ENCODE data around the gene NR1H2. TPM values are rescaled to one million over a fixed set of nuclear protein-coding genes. Genes with fewer than 3 reads are reported as not detected.

Gene NR1H2
- total and polyA plus RNA-seq, 2 experiments from 2014 or later: 32.9 to 70.2 TPM

GRCh38 chr19:50328873-50329145, 47.4 kb upstream of the NR1H2 start:
- no peak overlapping the region for H2AFZ ChIP-seq
- DNase-seq (ENCODE audit: low spot score): no peak
- H4K20me1 ChIP-seq (replicated peaks; ENCODE audit: insufficient read depth): peaks cover 17% of the 10 kb centered on the region; the same call in 1 of the 2 replicates
- TF ChIP-seq REST (IDR thresholded peaks at IDR 0.05; ENCODE audit: unreplicated experiment) (no peak), NANOG (IDR thresholded peaks at IDR 0.05; ENCODE audit: borderline replicate concordance) (no peak), STAT1 (IDR thresholded peaks at IDR 0.05; ENCODE audit: unreplicated experiment) (no peak), EZH2phosphoT487 (IDR thresholded peaks at IDR 0.05; ENCODE audit: unreplicated experiment) (no peak), POLR2AphosphoS5 (IDR thresholded peaks at IDR 0.05; ENCODE audit: low read depth) (0 out of 2 replicates have a peak, but pooled peaks have one; percentile 28), ZNF462 (CRISPR knock-in tag; IDR thresholded peaks at IDR 0.05) (no peak), ETS1 (IDR thresholded peaks at IDR 0.05) (no peak), EZH2 (IDR thresholded peaks at IDR 0.05; ENCODE audit: low read depth, unreplicated experiment) (no peak)
- H3K4me3 ChIP-seq: no peak overlapping the region; the same call in 1 of the 2 replicates
- Mint-ChIP-seq H3K9me3 (peaks cover 80% of the 10 kb centered on the region), H3K27ac (no peak overlapping the region), H3K27me3 (ENCODE audit: insufficient read depth, low read depth, poor library complexity) (peaks cover 22% of the 10 kb centered on the region), H3K4me3 (no peak overlapping the region), H3K36me3 (ENCODE audit: low read depth) (peaks cover 52% of the 10 kb centered on the region), H3K4me1 (no peaks in the 10 kb centered on the region)
- no peak for ATAC-seq
- H3K27me3 ChIP-seq (ENCODE audit: insufficient read depth): peaks cover 25% of the 10 kb centered on the region
- H3F3A ChIP-seq (replicated peaks; ENCODE audit: low read depth): peaks cover 24% of the 10 kb centered on the region
- H3K36me3 ChIP-seq (ENCODE audit: insufficient read depth): no peaks in the 10 kb centered on the region
- H3K4me1 ChIP-seq (ENCODE audit: insufficient read depth): peaks cover 35% of the 10 kb centered on the region
- H3K79me2 ChIP-seq (replicated peaks; ENCODE audit: insufficient read depth): peaks cover 16% of the 10 kb centered on the region
- H3K9me2 ChIP-seq (ENCODE audit: insufficient read depth): no peaks in the 10 kb centered on the region
- H3K27ac ChIP-seq (ENCODE audit: low read depth): no peak overlapping the region
- H3K4me2 ChIP-seq: no peak overlapping the region; the same call in 1 of the 2 replicates

All from GM23338 (cell line).